Nucleus accumbens (tissue), 56 donors: ENCODE data around the gene SYT1.
"Not testable (repeated sequence)": the region's sequence is repeated elsewhere in the genome, so short reads cannot be mapped to it uniquely, and the experiment has no call there.

Experiments used
- DNase-seq, 56 donors: peaks; one replicate each; lab custom pipeline; 2025; lab: John Stamatoyannopoulos, UW

SYT1 gene

GRCh38 chr12:79199166-79199565, 334.6 kb downstream of the SYT1 start:
- DNase-seq = no peak

- no peak for DNase-seq
Observed at GRCh38 chr12:79200176-79200575, 335.6 kb downstream of the SYT1 start.

GRCh38 chr12:79203058-79203647, 338.6 kb downstream of the SYT1 start:
- DNase-seq = no peak

GRCh38 chr12:79206871-79207270, 342.3 kb downstream of the SYT1 start:
- no peak for DNase-seq

- DNase-seq = not testable (repeated sequence)
Observed at GRCh38 chr12:79210403-79210802, 345.8 kb downstream of the SYT1 start.

- no peak for DNase-seq
Observed at GRCh38 chr12:79217306-79217705, 352.7 kb downstream of the SYT1 start.

- DNase-seq = no peak
Observed at GRCh38 chr12:79223210-79223609, 358.6 kb downstream of the SYT1 start.

- DNase-seq = no peak
Observed at GRCh38 chr12:79223761-79224160, 359.2 kb downstream of the SYT1 start.

GRCh38 chr12:79227091-79227490, 362.5 kb downstream of the SYT1 start:
- no peak for DNase-seq

- no peak for DNase-seq
Observed at GRCh38 chr12:79227646-79228045, 363.1 kb downstream of the SYT1 start.

- DNase-seq = peak in 1 of 56 donors; percentile 9
Observed at GRCh38 chr12:79233341-79233781, 368.8 kb downstream of the SYT1 start.

GRCh38 chr12:79236920-79237319, 372.3 kb downstream of the SYT1 start:
- no peak for DNase-seq

- no peak for DNase-seq
Observed at GRCh38 chr12:79238246-79238645, 373.7 kb downstream of the SYT1 start.

- no peak for DNase-seq
Observed at GRCh38 chr12:79247494-79247893, 382.9 kb downstream of the SYT1 start.

GRCh38 chr12:79250186-79250585, 385.6 kb downstream of the SYT1 start:
- no peak for DNase-seq

GRCh38 chr12:79250960-79251755, 386.6 kb downstream of the SYT1 start:
- no peak for DNase-seq

- DNase-seq = no peak
Observed at GRCh38 chr12:79252358-79253075, 387.9 kb downstream of the SYT1 start.

GRCh38 chr12:79255288-79255687, 390.7 kb downstream of the SYT1 start:
- DNase-seq = no peak

- no peak for DNase-seq
Observed at GRCh38 chr12:79260923-79261322, 396.3 kb downstream of the SYT1 start.

GRCh38 chr12:79262938-79263337, 398.4 kb downstream of the SYT1 start:
- DNase-seq = no peak

- no peak for DNase-seq
Observed at GRCh38 chr12:79266343-79267144, 402.0 kb downstream of the SYT1 start.
